ENCODE measurements around the gene C1orf159.

The C1orf159 gene

GRCh38 chr1:1092149-1092855 is 23.6 kb downstream of the C1orf159 start:
- 98% methylated on average over 25 of the region's 28 CpGs for WGBS (ENCODE audit: insufficient coverage)

GRCh38 chr1:1091344-1092148 is 24.3 kb downstream of the C1orf159 start:
- CTCF ChIA-PET, result no interaction called here
- no peak for DNase-seq
- H3K27me3 ChIP-seq (replicated peaks in 2 of 5; ENCODE audit: control insufficient read depth in 4 of 5, insufficient read depth in 5 of 5, low read length in 4 of 5), result no peaks in the 10 kb centered on the region
- WGBS (ENCODE audit: insufficient coverage), result 98% methylated on average over 14 of the region's 28 CpGs
- H3K4me3 ChIP-seq (ENCODE audit: control insufficient read depth in 1 of 7, extremely low read depth in 1 of 7, insufficient read depth in 4 of 7, low read depth in 2 of 7, low read length in 6 of 7), result no peak overlapping the region
- no peak overlapping the region for H3K27ac ChIP-seq (ENCODE audit: insufficient read depth in 1 of 2, low read depth in 1 of 2, low read length in 2 of 2, poor library complexity in 1 of 2, severe bottlenecking in 2 of 2)
- no peaks in the 10 kb centered on the region for H3K9me3 ChIP-seq (ENCODE audit: control extremely low read depth in 1 of 5, control insufficient read depth in 4 of 5, insufficient read depth in 2 of 5, low read depth in 1 of 5, low read length in 4 of 5)
- POLR2A ChIA-PET, result no interaction called here
- H3K36me3 ChIP-seq (ENCODE audit: control insufficient read depth in 4 of 4, insufficient read depth in 4 of 4, low read length in 3 of 4), result peaks cover 0 to 3% (median 0%) of the 10 kb centered on the region in 4 experiments
- no peaks in the 10 kb centered on the region for H3K4me1 ChIP-seq (ENCODE audit: control extremely low read depth in 1 of 4, control insufficient read depth in 4 of 4, insufficient read depth in 4 of 4, low read length in 3 of 4)

More at GRCh38 chr1:1092149-1092855, 23.6 kb downstream of the C1orf159 start:
- Histone ChIP-seq H3K27ac (ENCODE audit: insufficient read depth in 1 of 2, low read depth in 1 of 2, low read length in 2 of 2, poor library complexity in 1 of 2, severe bottlenecking in 2 of 2) (no peak overlapping the region), H3K36me3 (ENCODE audit: control insufficient read depth in 4 of 4, insufficient read depth in 4 of 4, low read length in 3 of 4) (no peaks in the 10 kb centered on the region), H3K9me3 (ENCODE audit: control extremely low read depth in 1 of 5, control insufficient read depth in 4 of 5, insufficient read depth in 2 of 5, low read depth in 1 of 5, low read length in 4 of 5) (no peaks in the 10 kb centered on the region), H3K4me3 (ENCODE audit: control insufficient read depth in 1 of 7, extremely low read depth in 1 of 7, insufficient read depth in 4 of 7, low read depth in 2 of 7, low read length in 6 of 7) (no peak overlapping the region), H3K27me3 (replicated peaks in 2 of 5; ENCODE audit: control insufficient read depth in 4 of 5, insufficient read depth in 5 of 5, low read length in 4 of 5) (no peaks in the 10 kb centered on the region), H3K4me1 (ENCODE audit: control extremely low read depth in 1 of 4, control insufficient read depth in 4 of 4, insufficient read depth in 4 of 4, low read length in 3 of 4) (no peaks in the 10 kb centered on the region)
- DNase-seq, result no peak
- ChIA-PET CTCF (interaction anchor here (0.8 kb wide), 1 partner anchor 32 kb away, joined by 3 read pairs; no protein-coding TSS in a partner anchor), POLR2A (no interaction called here)

DNA sequence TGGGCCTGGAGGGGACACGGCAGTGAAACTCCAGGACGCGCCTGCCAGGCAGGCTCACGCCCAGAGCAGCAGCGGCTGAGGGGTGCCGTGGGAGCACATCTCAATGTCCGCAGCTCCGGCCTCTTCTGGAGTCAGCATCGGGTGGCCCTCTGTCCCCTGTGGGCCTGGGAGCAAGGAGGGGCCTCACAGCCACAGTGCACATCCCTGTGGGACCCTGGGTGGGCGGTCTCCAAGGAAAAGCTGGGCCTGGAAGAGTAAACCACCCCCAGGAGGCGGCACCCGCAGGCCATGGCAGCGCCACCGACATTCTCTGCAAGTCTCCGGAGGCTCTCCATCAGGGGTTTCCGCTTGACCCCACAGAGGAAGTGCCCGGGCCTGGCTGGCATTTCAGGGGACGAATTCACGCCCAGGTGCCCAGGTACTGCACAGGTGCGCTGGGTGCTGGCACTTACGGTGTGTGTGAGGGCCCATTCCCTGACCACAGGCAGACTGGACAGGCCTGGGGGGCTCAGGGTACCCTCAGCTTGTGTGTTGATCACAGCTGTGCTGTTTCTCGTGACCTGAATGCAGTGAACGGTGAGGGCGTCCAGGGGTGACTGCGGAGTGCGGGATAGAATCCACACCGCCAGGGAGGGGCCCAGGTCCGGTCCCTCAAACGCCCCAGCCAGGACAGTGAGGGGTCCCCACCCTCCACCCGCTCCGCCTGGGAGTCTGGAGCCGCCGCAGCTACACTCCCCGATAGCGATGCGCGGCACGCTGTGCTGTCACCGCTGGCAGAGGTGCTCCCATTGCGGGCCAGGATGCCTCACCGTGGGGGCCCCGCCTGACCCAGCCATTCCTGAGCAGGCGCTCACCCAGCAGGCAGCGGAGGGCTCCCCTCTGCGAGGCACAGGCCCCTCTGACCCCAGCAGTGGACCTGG is 25.2 kb downstream of the C1orf159 start:
- no peak for DNase-seq
- Histone ChIP-seq H3K4me3 (ENCODE audit: control insufficient read depth in 1 of 7, extremely low read depth in 1 of 7, insufficient read depth in 4 of 7, low read depth in 2 of 7, low read length in 6 of 7) (no peak overlapping the region), H3K4me1 (ENCODE audit: control extremely low read depth in 1 of 4, control insufficient read depth in 4 of 4, insufficient read depth in 4 of 4, low read length in 3 of 4) (no peaks in the 10 kb centered on the region), H3K27me3 (replicated peaks in 2 of 5; ENCODE audit: control insufficient read depth in 4 of 5, insufficient read depth in 5 of 5, low read length in 4 of 5) (no peaks in the 10 kb centered on the region), H3K9me3 (ENCODE audit: control extremely low read depth in 1 of 5, control insufficient read depth in 4 of 5, insufficient read depth in 2 of 5, low read depth in 1 of 5, low read length in 4 of 5) (no peaks in the 10 kb centered on the region), H3K27ac (ENCODE audit: insufficient read depth in 1 of 2, low read depth in 1 of 2, low read length in 2 of 2, poor library complexity in 1 of 2, severe bottlenecking in 2 of 2) (no peak overlapping the region), H3K36me3 (ENCODE audit: control insufficient read depth in 4 of 4, insufficient read depth in 4 of 4, low read length in 3 of 4) (peaks cover 0 to 4% (median 0%) of the 10 kb centered on the region in 4 experiments)
- CTCF ChIA-PET, result no interaction called here
- POLR2A ChIA-PET, result no interaction called here
- 95% methylated on average over 44 of the region's 45 CpGs for WGBS (ENCODE audit: insufficient coverage)

DNA sequence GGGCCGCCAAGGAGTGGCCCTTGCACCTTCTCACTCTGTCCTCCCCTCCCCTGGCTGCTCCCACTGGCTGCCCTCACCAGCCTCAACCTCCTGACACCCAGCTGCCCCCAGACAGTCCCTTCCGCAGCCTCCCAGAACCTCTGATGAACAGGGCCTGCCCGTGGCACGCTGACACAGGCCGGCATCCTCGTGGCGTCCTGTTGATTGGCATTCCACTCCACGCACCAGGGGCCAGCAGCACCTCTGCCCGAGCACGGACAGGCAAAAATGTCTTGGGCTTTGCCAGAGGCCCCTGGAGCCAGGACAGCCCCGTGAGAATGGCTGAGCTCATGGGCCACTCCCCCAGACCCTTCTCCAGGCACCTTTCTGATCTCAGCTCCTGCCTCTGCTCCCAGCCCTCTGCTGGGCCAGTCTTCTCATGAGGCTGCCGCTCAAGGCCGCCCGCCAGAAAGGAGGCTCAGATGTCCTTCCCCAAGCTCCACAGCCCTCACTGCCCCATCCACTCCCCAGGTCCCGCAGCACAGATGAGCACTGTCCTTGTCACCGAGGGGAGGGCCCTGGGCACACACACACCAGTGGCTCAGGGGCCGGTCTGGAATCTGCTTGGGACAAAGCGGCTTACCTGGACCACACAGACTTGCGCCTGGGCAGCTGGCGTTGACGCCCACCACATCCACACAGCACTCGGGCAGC is 26.0 kb downstream of the C1orf159 start:
- Histone ChIP-seq H3K27me3 (replicated peaks in 2 of 5; ENCODE audit: control insufficient read depth in 4 of 5, insufficient read depth in 5 of 5, low read length in 4 of 5) (no peaks in the 10 kb centered on the region), H3K4me1 (ENCODE audit: control extremely low read depth in 1 of 4, control insufficient read depth in 4 of 4, insufficient read depth in 4 of 4, low read length in 3 of 4) (no peaks in the 10 kb centered on the region), H3K9me3 (ENCODE audit: control extremely low read depth in 1 of 5, control insufficient read depth in 4 of 5, insufficient read depth in 2 of 5, low read depth in 1 of 5, low read length in 4 of 5) (no peaks in the 10 kb centered on the region), H3K27ac (ENCODE audit: insufficient read depth in 1 of 2, low read depth in 1 of 2, low read length in 2 of 2, poor library complexity in 1 of 2, severe bottlenecking in 2 of 2) (no peak overlapping the region), H3K36me3 (ENCODE audit: control insufficient read depth in 4 of 4, insufficient read depth in 4 of 4, low read length in 3 of 4) (peaks cover 0 to 4% (median 0%) of the 10 kb centered on the region in 4 experiments), H3K4me3 (ENCODE audit: control insufficient read depth in 1 of 7, extremely low read depth in 1 of 7, insufficient read depth in 4 of 7, low read depth in 2 of 7, low read length in 6 of 7) (no peak overlapping the region)
- POLR2A ChIA-PET, result no interaction called here
- 96% methylated on average over 20 of the region's 22 CpGs for whole genome bisulfite sequencing (ENCODE audit: insufficient coverage)
- no peak for DNase-seq
- CTCF ChIA-PET, result no interaction called here

DNA sequence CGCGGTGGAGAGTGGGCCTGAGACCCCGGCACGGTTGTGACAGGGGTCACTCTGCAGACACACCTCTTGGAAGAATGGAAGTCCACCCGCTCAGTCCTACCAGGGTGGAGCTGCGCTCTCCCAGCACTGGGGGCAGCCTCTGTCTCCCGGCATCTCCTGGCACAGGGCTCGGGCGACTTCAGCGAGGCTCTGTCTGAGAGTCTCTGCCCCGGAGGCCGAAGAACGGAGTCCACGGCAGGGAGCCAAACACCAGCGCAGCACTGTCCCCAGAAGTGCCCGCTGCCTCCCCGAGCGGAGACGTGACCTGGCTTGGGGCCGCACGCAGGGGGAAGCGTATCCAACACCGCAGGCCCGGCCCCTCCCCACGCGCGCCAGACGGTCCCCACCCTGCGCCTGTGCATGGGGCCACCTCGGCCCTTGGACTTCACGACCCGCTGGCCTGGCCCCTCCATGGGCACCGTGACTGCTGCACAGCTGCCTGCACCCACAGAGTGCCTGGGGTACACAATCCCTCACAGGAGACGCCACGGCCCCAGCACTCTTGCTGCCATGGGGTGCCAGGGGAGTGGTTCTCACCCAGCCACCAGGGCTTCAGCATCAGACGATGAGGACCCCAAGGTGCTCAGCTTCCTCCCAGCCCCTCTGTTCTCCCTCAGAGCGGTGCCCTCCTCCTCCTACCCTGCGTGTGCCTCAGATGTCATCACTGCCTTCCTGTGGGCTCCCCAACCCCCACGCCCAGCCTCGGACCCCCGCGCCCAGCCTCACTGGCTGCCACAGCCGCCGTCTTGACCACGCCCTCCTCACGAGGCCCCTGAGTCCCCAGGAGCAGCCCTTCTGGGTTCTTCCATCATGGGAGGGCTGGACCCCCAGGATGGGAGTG is 26.8 kb downstream of the C1orf159 start:
- H3K4me1 ChIP-seq (ENCODE audit: control extremely low read depth in 1 of 4, control insufficient read depth in 4 of 4, insufficient read depth in 4 of 4, low read length in 3 of 4), result no peaks in the 10 kb centered on the region
- no peak for DNase-seq
- peak overlapping the region in 1 of 7 experiments; percentile 5 for H3K4me3 ChIP-seq (ENCODE audit: control insufficient read depth in 1 of 7, extremely low read depth in 1 of 7, insufficient read depth in 4 of 7, low read depth in 2 of 7, low read length in 6 of 7)
- H3K36me3 ChIP-seq (ENCODE audit: control insufficient read depth in 4 of 4, insufficient read depth in 4 of 4, low read length in 3 of 4), result peaks cover 0 to 4% (median 0%) of the 10 kb centered on the region in 4 experiments
- no peaks in the 10 kb centered on the region for H3K27me3 ChIP-seq (replicated peaks in 2 of 5; ENCODE audit: control insufficient read depth in 4 of 5, insufficient read depth in 5 of 5, low read length in 4 of 5)
- POLR2A ChIA-PET, result no interaction called here
- CTCF ChIA-PET, result no interaction called here
- H3K27ac ChIP-seq (ENCODE audit: insufficient read depth in 1 of 2, low read depth in 1 of 2, low read length in 2 of 2, poor library complexity in 1 of 2, severe bottlenecking in 2 of 2), result no peak overlapping the region
- no peaks in the 10 kb centered on the region for H3K9me3 ChIP-seq (ENCODE audit: control extremely low read depth in 1 of 5, control insufficient read depth in 4 of 5, insufficient read depth in 2 of 5, low read depth in 1 of 5, low read length in 4 of 5)
- WGBS (ENCODE audit: insufficient coverage), result 93% methylated on average over 43 of the region's 46 CpGs
